ENCODE data around the gene GRK7. TPM values are rescaled to one million over a fixed set of nuclear protein-coding genes. Genes with fewer than 3 reads are reported as not detected.

Gene GRK7
- total RNA-seq, 1 experiment from 2014 or later = not detected

DNA sequence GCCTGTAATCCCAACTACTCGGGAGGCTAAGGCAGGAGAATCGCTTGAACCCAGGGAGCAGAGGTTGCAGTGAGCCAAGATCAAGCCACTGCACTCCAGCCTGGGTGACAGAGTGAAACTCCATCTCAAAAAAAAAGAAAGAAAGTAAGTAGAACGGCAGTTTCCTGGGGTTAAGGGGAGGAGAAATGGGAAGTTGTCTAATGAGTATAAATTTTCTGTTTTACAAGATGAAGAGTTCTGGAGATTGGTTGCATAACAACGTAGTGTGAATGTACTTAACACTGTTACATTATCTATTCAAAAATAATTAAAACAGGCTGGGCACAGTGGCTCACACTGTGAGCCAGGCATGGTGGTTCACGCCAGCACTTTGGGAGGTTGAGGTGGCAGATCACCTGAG, 45.4 kb downstream of the GRK7 start:
- Histone ChIP-seq H3K9me2 (ENCODE audit: insufficient read depth) (no peaks in the 10 kb centered on the region), H3K9me3 (ENCODE audit: control insufficient read depth in 1 of 2, insufficient read depth in 1 of 2, low read depth in 1 of 2, low read length in 2 of 2) (no peaks in the 10 kb centered on the region), H3K4me3 (replicated peaks in 1 of 2; ENCODE audit: low read depth in 1 of 2, low read length in 2 of 2) (no peak overlapping the region), H3K9ac (ENCODE audit: low read length) (no peak overlapping the region), H4K20me1 (ENCODE audit: insufficient read depth) (no peaks in the 10 kb centered on the region), H3K4me2 (ENCODE audit: low read length) (no peak overlapping the region), H3K27me3 (ENCODE audit: insufficient read depth, low read length) (no peaks in the 10 kb centered on the region), H3K27ac (ENCODE audit: low read depth, low read length) (no peak overlapping the region), H2AFZ (ENCODE audit: low read depth, low read length, poor library complexity, severe bottlenecking) (no peak overlapping the region), H3K79me2 (ENCODE audit: insufficient read depth, low read length) (no peaks in the 10 kb centered on the region), H3K36me3 (ENCODE audit: control insufficient read depth in 1 of 2, insufficient read depth in 2 of 2, low read length in 2 of 2) (no peaks in the 10 kb centered on the region), H3K4me1 (ENCODE audit: control insufficient read depth in 1 of 2, insufficient read depth in 2 of 2, low read length in 2 of 2) (no peaks in the 10 kb centered on the region)
- no TSS peak for BruUV-seq (replicated peaks)
- intact Hi-C loops (cut with micrococcal nuclease) = no loop called here
- ChIA-PET POLR2A (no interaction called here), CTCF (no interaction called here), RAD21 (ENCODE audit: low non-redundant PET in 1 of 2, low total read pairs in 2 of 2, uncharacterized antibody in 2 of 2, unreplicated experiment in 2 of 2) (no interaction called here)
- ATAC-seq (no peak), DNase-seq (ENCODE audit: low read depth, low spot score) (no peak)
- TF ChIP-seq, protein P1, sequence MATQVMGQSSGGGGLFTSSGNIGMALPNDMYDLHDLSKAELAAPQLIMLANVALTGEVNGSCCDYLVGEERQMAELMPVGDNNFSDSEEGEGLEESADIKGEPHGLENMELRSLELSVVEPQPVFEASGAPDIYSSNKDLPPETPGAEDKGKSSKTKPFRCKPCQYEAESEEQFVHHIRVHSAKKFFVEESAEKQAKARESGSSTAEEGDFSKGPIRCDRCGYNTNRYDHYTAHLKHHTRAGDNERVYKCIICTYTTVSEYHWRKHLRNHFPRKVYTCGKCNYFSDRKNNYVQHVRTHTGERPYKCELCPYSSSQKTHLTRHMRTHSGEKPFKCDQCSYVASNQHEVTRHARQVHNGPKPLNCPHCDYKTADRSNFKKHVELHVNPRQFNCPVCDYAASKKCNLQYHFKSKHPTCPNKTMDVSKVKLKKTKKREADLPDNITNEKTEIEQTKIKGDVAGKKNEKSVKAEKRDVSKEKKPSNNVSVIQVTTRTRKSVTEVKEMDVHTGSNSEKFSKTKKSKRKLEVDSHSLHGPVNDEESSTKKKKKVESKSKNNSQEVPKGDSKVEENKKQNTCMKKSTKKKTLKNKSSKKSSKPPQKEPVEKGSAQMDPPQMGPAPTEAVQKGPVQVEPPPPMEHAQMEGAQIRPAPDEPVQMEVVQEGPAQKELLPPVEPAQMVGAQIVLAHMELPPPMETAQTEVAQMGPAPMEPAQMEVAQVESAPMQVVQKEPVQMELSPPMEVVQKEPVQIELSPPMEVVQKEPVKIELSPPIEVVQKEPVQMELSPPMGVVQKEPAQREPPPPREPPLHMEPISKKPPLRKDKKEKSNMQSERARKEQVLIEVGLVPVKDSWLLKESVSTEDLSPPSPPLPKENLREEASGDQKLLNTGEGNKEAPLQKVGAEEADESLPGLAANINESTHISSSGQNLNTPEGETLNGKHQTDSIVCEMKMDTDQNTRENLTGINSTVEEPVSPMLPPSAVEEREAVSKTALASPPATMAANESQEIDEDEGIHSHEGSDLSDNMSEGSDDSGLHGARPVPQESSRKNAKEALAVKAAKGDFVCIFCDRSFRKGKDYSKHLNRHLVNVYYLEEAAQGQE (IDR thresholded peaks at IDR 0.05; ENCODE audit: low read depth) = no peak
- TF ChIP-seq FOSL1 (IDR thresholded peaks at IDR 0.05; ENCODE audit: low read depth) (no peak), ELF1 (IDR thresholded peaks at IDR 0.05; ENCODE audit: borderline replicate concordance, low read depth) (no peak), YY1 (IDR thresholded peaks at IDR 0.05; ENCODE audit: extremely low read depth, insufficient replicate concordance, low read depth, low read length) (no peak), CEBPB (IDR thresholded peaks at IDR 0.05; ENCODE audit: low read depth) (no peak), EZH2 (IDR thresholded peaks at IDR 0.05) (no peak)
- TF ChIP-seq, protein P2, sequence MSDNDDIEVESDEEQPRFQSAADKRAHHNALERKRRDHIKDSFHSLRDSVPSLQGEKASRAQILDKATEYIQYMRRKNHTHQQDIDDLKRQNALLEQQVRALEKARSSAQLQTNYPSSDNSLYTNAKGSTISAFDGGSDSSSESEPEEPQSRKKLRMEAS (IDR thresholded peaks at IDR 0.05) = no peak

DNA sequence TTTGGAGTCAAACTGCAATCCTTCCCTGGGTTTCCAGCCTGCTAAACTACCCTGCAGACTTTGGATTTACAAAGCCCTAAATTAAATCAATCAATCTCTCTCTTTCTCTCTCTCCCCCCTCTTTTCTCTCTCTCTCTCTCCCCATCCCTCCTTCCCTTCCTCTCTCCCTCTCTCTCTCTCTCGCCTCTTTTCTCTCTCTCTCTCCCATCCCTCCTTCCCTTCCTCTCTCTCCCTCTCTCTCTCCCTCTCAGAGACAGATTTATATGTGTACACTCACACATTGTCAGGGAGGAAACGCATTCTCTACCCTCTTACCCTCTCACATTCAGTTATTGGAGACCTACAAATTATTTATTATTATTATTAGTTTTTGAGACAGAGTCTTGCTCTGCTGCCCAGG, 47.0 kb downstream of the GRK7 start:
- Histone ChIP-seq H2AFZ (ENCODE audit: low read depth, low read length, poor library complexity, severe bottlenecking) (no peak overlapping the region), H3K4me3 (replicated peaks in 1 of 2; ENCODE audit: low read depth in 1 of 2, low read length in 2 of 2) (no peak overlapping the region), H3K27me3 (ENCODE audit: insufficient read depth, low read length) (no peaks in the 10 kb centered on the region), H3K27ac (ENCODE audit: low read depth, low read length) (no peak overlapping the region), H3K79me2 (ENCODE audit: insufficient read depth, low read length) (no peaks in the 10 kb centered on the region), H3K9me3 (ENCODE audit: control insufficient read depth in 1 of 2, insufficient read depth in 1 of 2, low read depth in 1 of 2, low read length in 2 of 2) (no peaks in the 10 kb centered on the region), H3K4me2 (ENCODE audit: low read length) (no peak overlapping the region), H3K9ac (ENCODE audit: low read length) (no peak overlapping the region), H3K36me3 (ENCODE audit: control insufficient read depth in 1 of 2, insufficient read depth in 2 of 2, low read length in 2 of 2) (no peaks in the 10 kb centered on the region), H3K9me2 (ENCODE audit: insufficient read depth) (no peaks in the 10 kb centered on the region), H4K20me1 (ENCODE audit: insufficient read depth) (no peaks in the 10 kb centered on the region), H3K4me1 (ENCODE audit: control insufficient read depth in 1 of 2, insufficient read depth in 2 of 2, low read length in 2 of 2) (no peaks in the 10 kb centered on the region)
- CTCF ChIA-PET = no interaction called here
- no peak for DNase-seq (ENCODE audit: low read depth, low spot score)
- RAD21 ChIA-PET (ENCODE audit: low non-redundant PET in 1 of 2, low total read pairs in 2 of 2, uncharacterized antibody in 2 of 2, unreplicated experiment in 2 of 2) = no interaction called here
- no peak for ATAC-seq
- intact Hi-C loops (cut with micrococcal nuclease) = no loop called here
- BruUV-seq (replicated peaks) = no TSS peak
- POLR2A ChIA-PET = no interaction called here
- TF ChIP-seq EGR1 (IDR thresholded peaks at IDR 0.05; ENCODE audit: low read depth) = no peak
- no peak for TF ChIP-seq SIN3A (IDR thresholded peaks at IDR 0.05; ENCODE audit: low read depth)
- no peak for TF ChIP-seq FOSL1 (IDR thresholded peaks at IDR 0.05; ENCODE audit: low read depth)
- TF ChIP-seq, protein P1 (IDR thresholded peaks at IDR 0.05; ENCODE audit: low read depth) = no peak
- no peak for TF ChIP-seq CBX3 (IDR thresholded peaks at IDR 0.05; ENCODE audit: low read depth)
- TF ChIP-seq ZFX (IDR thresholded peaks at IDR 0.05) = no peak
- TF ChIP-seq YY1 (IDR thresholded peaks at IDR 0.05; ENCODE audit: extremely low read depth, insufficient replicate concordance, low read depth, low read length) = no peak
